ENCODE results near the gene MUC13. TPM values are rescaled to one million over a fixed set of nuclear protein-coding genes. Genes with fewer than 3 reads are reported as not detected.

The MUC13 gene
- total RNA-seq, 3 donors from 2014 or later = 445 to 923 (median 899) TPM

DNA sequence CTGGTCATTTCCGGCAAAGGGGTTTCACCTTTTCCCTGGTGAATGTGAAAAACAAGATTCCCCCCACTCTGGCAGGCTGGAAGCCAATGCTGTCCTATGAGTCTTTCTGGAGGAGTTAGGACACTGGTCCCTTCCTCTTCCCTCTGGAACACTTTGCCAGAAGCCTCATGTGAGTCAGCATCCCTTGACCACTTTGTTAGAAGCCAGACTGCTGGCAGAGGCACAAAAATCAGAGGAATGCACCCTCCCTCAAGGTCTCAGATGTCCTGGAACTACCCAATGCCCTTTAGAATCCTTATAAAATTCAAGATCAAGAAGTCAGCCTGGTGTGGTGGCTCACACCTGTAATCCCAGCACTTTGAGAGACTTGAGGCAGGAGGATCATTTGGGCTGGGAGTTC is 74.0 kb downstream of the MUC13 start:
- TF ChIP-seq, protein P1, sequence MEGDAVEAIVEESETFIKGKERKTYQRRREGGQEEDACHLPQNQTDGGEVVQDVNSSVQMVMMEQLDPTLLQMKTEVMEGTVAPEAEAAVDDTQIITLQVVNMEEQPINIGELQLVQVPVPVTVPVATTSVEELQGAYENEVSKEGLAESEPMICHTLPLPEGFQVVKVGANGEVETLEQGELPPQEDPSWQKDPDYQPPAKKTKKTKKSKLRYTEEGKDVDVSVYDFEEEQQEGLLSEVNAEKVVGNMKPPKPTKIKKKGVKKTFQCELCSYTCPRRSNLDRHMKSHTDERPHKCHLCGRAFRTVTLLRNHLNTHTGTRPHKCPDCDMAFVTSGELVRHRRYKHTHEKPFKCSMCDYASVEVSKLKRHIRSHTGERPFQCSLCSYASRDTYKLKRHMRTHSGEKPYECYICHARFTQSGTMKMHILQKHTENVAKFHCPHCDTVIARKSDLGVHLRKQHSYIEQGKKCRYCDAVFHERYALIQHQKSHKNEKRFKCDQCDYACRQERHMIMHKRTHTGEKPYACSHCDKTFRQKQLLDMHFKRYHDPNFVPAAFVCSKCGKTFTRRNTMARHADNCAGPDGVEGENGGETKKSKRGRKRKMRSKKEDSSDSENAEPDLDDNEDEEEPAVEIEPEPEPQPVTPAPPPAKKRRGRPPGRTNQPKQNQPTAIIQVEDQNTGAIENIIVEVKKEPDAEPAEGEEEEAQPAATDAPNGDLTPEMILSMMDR (IDR thresholded peaks at IDR 0.05) = no peak
- DNase-seq (no peak), ATAC-seq (peak; percentile 58)
- intact Hi-C loops (cut with DNase I, micrococcal nuclease) = no loop called here
- Histone ChIP-seq H3K36me3 (ENCODE audit: low read depth) (no peaks in the 10 kb centered on the region), H3K4me1 (ENCODE audit: low read depth) (no peaks in the 10 kb centered on the region), H3K9me3 (no peaks in the 10 kb centered on the region), H3K4me3 (no peak overlapping the region)

DNA sequence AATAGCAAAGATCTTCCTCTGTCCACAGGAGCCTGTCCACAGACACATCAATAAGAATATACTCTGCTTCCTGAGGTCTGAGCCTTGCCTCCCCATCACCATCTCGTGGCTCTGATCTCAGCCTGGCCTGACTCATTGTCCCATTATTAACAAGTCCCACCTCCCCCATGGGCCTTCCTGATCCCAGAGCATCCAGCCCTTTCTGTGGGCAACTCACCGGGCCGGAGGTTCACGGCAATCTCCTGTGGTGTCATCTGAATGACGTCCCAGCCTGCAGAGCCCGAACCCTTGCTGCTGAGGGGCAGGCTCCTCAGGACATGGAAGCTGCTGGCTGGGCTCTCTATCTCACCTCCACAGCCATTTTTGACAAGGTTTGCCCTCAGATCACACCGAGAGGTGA is 75.5 kb downstream of the MUC13 start:
- intact Hi-C loops (cut with DNase I, micrococcal nuclease) = no loop called here
- ATAC-seq (no peak), DNase-seq (no peak)
- Histone ChIP-seq H3K9me3 (no peaks in the 10 kb centered on the region), H3K36me3 (ENCODE audit: low read depth) (no peaks in the 10 kb centered on the region), H3K4me3 (no peak overlapping the region), H3K4me1 (ENCODE audit: low read depth) (no peaks in the 10 kb centered on the region)
- TF ChIP-seq, protein P1 (IDR thresholded peaks at IDR 0.05) = no peak

DNA sequence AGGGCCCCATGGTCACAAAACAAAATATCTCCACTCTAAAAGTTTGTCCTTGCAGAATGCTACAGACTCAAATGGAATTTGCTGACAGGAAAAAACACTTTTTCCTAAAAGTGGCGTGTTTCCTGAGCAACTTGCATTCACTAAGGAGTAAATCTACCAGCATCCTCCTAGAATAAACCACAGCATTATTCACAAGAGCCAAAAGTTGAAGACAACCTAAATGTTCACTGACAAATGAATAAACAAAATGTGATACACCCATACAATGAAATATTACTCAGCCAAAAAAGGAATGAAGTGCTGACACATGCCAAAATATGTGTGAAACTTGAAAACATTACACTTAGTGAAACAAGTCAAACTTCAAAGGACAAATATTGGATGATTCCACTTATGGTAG is 76.3 kb downstream of the MUC13 start:
- DNase-seq = no peak
- Histone ChIP-seq H3K4me1 (ENCODE audit: low read depth) (no peaks in the 10 kb centered on the region), H3K4me3 (no peak overlapping the region), H3K36me3 (ENCODE audit: low read depth) (no peaks in the 10 kb centered on the region), H3K9me3 (no peaks in the 10 kb centered on the region)
- intact Hi-C loops (cut with DNase I, micrococcal nuclease) = no loop called here
- no peak for ATAC-seq
- TF ChIP-seq, protein P1 (IDR thresholded peaks at IDR 0.05) = no peak

DNA sequence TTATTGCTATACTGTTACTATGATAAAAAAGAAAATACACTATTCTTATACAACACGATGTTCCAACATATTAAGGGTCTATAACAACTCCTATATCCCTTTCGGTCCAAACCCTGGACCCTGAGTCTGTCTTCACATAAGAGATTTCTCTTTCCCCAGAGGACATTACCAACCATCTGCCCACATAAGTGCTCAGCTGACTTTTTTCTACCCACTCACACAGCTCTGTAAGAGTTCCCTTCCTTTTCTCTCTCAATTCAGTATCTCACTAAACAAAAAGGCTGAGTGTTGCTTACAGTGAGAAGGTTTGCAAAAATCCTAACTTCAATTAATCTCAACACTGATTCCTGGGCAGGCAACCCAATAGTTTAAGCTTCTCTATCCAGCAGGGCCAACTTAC is 77.9 kb downstream of the MUC13 start:
- H3K4me3 ChIP-seq = no peak overlapping the region
- TF ChIP-seq, protein P1 (IDR thresholded peaks at IDR 0.05) = no peak
- no peaks in the 10 kb centered on the region for H3K4me1 ChIP-seq (ENCODE audit: low read depth)
- no peaks in the 10 kb centered on the region for H3K9me3 ChIP-seq
- H3K36me3 ChIP-seq (ENCODE audit: low read depth) = no peaks in the 10 kb centered on the region
- DNase-seq = no peak
- ATAC-seq = no peak
- intact Hi-C loops (cut with DNase I, micrococcal nuclease) = no loop called here

Other genes with a start within 250 kb of the MUC13 start
- 10 to 100 TPM; 22.6 to 25.7 (median 23.6) TPM for gene UMPS, start 204.3 kb downstream of the MUC13 start, total RNA-seq
- 100 to 1,000 TPM in 1 of 3 donors, 10 to 100 TPM in 2; 67.9 to 102 (median 69.6) TPM for gene ITGB5, start 47.4 kb downstream of the MUC13 start, total RNA-seq
- 10 to 100 TPM in 2 of 3 donors, 1 to 10 TPM in 1; 7.4 to 45.3 (median 15.0) TPM for gene HEG1, start 121.2 kb upstream of the MUC13 start, total RNA-seq